ENCODE measurements around the gene AARS1.

The AARS1 gene

GRCh38 chr16:70289229-70290094 lies at the start of gene AARS1 (continued):
- TF ChIP-seq ZBTB26 (tag by site-specific recombination; optimal IDR thresholded peaks at IDR 0.05) (peak; percentile 49), ZNF658 (tag by site-specific recombination; IDR thresholded peaks at IDR 0.05) (no peak), SCRT1 (tag by site-specific recombination; IDR thresholded peaks at IDR 0.05; ENCODE audit: borderline replicate concordance) (no peak), KLF9 (tag by site-specific recombination; IDR thresholded peaks at IDR 0.05; ENCODE audit: low read depth) (peak; percentile 32; the same call in 1 of the 2 replicates), ZNF239 (tag by site-specific recombination; IDR thresholded peaks at IDR 0.05) (no peak), ZNF391 (tag by site-specific recombination; IDR thresholded peaks at IDR 0.05; ENCODE audit: borderline replicate concordance, low read depth) (no peak), ZNF24 (tag by site-specific recombination; IDR thresholded peaks at IDR 0.05) (no peak), HOXD13 (CRISPR knock-in tag; IDR thresholded peaks at IDR 0.05; ENCODE audit: borderline replicate concordance) (peak; percentile 88; the same call in 1 of the 2 replicates), KLF8 (tag by site-specific recombination; IDR thresholded peaks at IDR 0.05) (peak; percentile 55; the same call in 1 of the 2 replicates), ZNF473 (tag by site-specific recombination; IDR thresholded peaks at IDR 0.05) (no peak), ZNF529 (tag by site-specific recombination; IDR thresholded peaks at IDR 0.05; ENCODE audit: insufficient replicate concordance) (no peak), ZNF654 (tag by site-specific recombination; IDR thresholded peaks at IDR 0.05; ENCODE audit: low read depth) (no peak), ZNF223 (tag by site-specific recombination; IDR thresholded peaks at IDR 0.05) (no peak), ZNF629 (tag by site-specific recombination; IDR thresholded peaks at IDR 0.05) (peak; percentile 55), ZNF121 (tag by site-specific recombination; IDR thresholded peaks at IDR 0.05) (0 out of 2 replicates have a peak, but pooled peaks have one; percentile 53), SP3 (tag by site-specific recombination; IDR thresholded peaks at IDR 0.05) (peak; percentile 55; the same call in 1 of the 2 replicates), ZIC2 (tag by site-specific recombination; IDR thresholded peaks at IDR 0.05) (peak; percentile 65), ZNF692 (tag by site-specific recombination; IDR thresholded peaks at IDR 0.05) (peak; percentile 89), CTCF (tag by site-specific recombination; IDR thresholded peaks at IDR 0.05) (peak; percentile 21; the same call in 1 of the 2 replicates), ZNF660 (tag by site-specific recombination; IDR thresholded peaks at IDR 0.05) (peak; percentile 86), PRDM4 (tag by site-specific recombination; IDR thresholded peaks at IDR 0.05) (0 out of 2 replicates have a peak, but pooled peaks have one; percentile 16), ZNF580 (tag by site-specific recombination; IDR thresholded peaks at IDR 0.05) (peak; percentile 96), PBX3 (CRISPR knock-in tag; IDR thresholded peaks at IDR 0.05) (peak; percentile 99), ZNF426 (tag by site-specific recombination; IDR thresholded peaks at IDR 0.05) (no peak), ZSCAN30 (tag by site-specific recombination; IDR thresholded peaks at IDR 0.05) (peak; percentile 66; the same call in 1 of the 2 replicates), ZNF600 (tag by site-specific recombination; IDR thresholded peaks at IDR 0.05) (peak; percentile 54; the same call in 1 of the 2 replicates), ZNF843 (tag by site-specific recombination; IDR thresholded peaks at IDR 0.05) (peak; percentile 61), ZNF561 (tag by site-specific recombination; IDR thresholded peaks at IDR 0.05; ENCODE audit: borderline replicate concordance) (peak; percentile 27), HOXC10 (CRISPR knock-in tag; IDR thresholded peaks at IDR 0.05) (no peak), ZNF174 (tag by site-specific recombination; IDR thresholded peaks at IDR 0.05) (no peak), IKZF3 (tag by site-specific recombination; IDR thresholded peaks at IDR 0.05) (no peak), ZNF514 (tag by site-specific recombination; IDR thresholded peaks at IDR 0.05) (no peak)

All from HEK293 (cell line).